Measurements from ENCODE around the gene SLC9A9. TPM values are rescaled to one million over a fixed set of nuclear protein-coding genes. Genes with fewer than 3 reads are reported as not detected.

The SLC9A9 gene
- total RNA-seq, 1 experiment from 2014 or later = 0.20 TPM

GRCh38 chr3:143410259-143410658 lies 438.0 kb downstream of the SLC9A9 start:
- H3K4me3 ChIP-seq = no peak overlapping the region
- H3K27me3 ChIP-seq = no peaks in the 10 kb centered on the region
- no peaks in the 10 kb centered on the region for H3K9me3 ChIP-seq
- DNase-seq = no peak
- H3K36me3 ChIP-seq = no peaks in the 10 kb centered on the region

- DNase-seq = no peak
- H3K9me3 ChIP-seq = no peaks in the 10 kb centered on the region
- no peak overlapping the region for H3K4me3 ChIP-seq
- no peaks in the 10 kb centered on the region for H3K27me3 ChIP-seq
- no peaks in the 10 kb centered on the region for H3K36me3 ChIP-seq
Measured at GRCh38 chr3:143408771-143409170, 439.5 kb downstream of the SLC9A9 start.

GRCh38 chr3:143402602-143403001 lies 445.7 kb downstream of the SLC9A9 start:
- Histone ChIP-seq H3K36me3 (no peaks in the 10 kb centered on the region), H3K27me3 (no peaks in the 10 kb centered on the region), H3K4me3 (no peak overlapping the region), H3K9me3 (0 out of 2 replicates have a peak, but pooled peaks cover 2% of the 10 kb centered on the region)
- DNase-seq = no peak

GRCh38 chr3:143396790-143397189 lies 451.5 kb downstream of the SLC9A9 start:
- H3K36me3 ChIP-seq = no peaks in the 10 kb centered on the region
- H3K4me3 ChIP-seq = no peak overlapping the region
- DNase-seq = no peak
- peaks cover 9% of the 10 kb centered on the region for H3K9me3 ChIP-seq
- H3K27me3 ChIP-seq = no peaks in the 10 kb centered on the region

GRCh38 chr3:143389388-143389787 lies 458.9 kb downstream of the SLC9A9 start:
- H3K4me3 ChIP-seq = no peak overlapping the region
- 0 out of 2 replicates have a peak, but pooled peaks cover 5% of the 10 kb centered on the region for H3K27me3 ChIP-seq
- DNase-seq = no peak
- no peaks in the 10 kb centered on the region for H3K36me3 ChIP-seq
- peaks cover 8% of the 10 kb centered on the region for H3K9me3 ChIP-seq

GRCh38 chr3:143387425-143387824 lies 460.8 kb downstream of the SLC9A9 start:
- Histone ChIP-seq H3K27me3 (0 out of 2 replicates have a peak, but pooled peaks cover 5% of the 10 kb centered on the region), H3K9me3 (peaks cover 5% of the 10 kb centered on the region), H3K4me3 (no peak overlapping the region), H3K36me3 (no peaks in the 10 kb centered on the region)
- no peak for DNase-seq

GRCh38 chr3:143384076-143384475 lies 464.2 kb downstream of the SLC9A9 start:
- H3K9me3 ChIP-seq = peaks cover 4% of the 10 kb centered on the region; the same call in 1 of the 2 replicates
- DNase-seq = no peak
- no peak overlapping the region for H3K4me3 ChIP-seq
- H3K36me3 ChIP-seq = no peaks in the 10 kb centered on the region
- 0 out of 2 replicates have a peak, but pooled peaks cover 5% of the 10 kb centered on the region for H3K27me3 ChIP-seq

- Histone ChIP-seq H3K4me3 (no peak overlapping the region), H3K36me3 (no peaks in the 10 kb centered on the region), H3K27me3 (0 out of 2 replicates have a peak, but pooled peaks cover 5% of the 10 kb centered on the region), H3K9me3 (peaks cover 4% of the 10 kb centered on the region; the same call in 1 of the 2 replicates)
- no peak for DNase-seq
Measured at GRCh38 chr3:143383421-143383820, 464.8 kb downstream of the SLC9A9 start.

- Histone ChIP-seq H3K36me3 (no peaks in the 10 kb centered on the region), H3K4me3 (no peak overlapping the region), H3K27me3 (0 out of 2 replicates have a peak, but pooled peaks cover 5% of the 10 kb centered on the region), H3K9me3 (peaks cover 4% of the 10 kb centered on the region; the same call in 1 of the 2 replicates)
- no peak for DNase-seq
Measured at GRCh38 chr3:143382816-143383215, 465.5 kb downstream of the SLC9A9 start.

GRCh38 chr3:143380449-143380848 lies 467.8 kb downstream of the SLC9A9 start:
- no peak for DNase-seq
- Histone ChIP-seq H3K36me3 (no peaks in the 10 kb centered on the region), H3K9me3 (peaks cover 4% of the 10 kb centered on the region; the same call in 1 of the 2 replicates), H3K27me3 (no peaks in the 10 kb centered on the region), H3K4me3 (no peak overlapping the region)

GRCh38 chr3:143375698-143376097 lies 472.6 kb downstream of the SLC9A9 start:
- no peaks in the 10 kb centered on the region; the same call in 1 of the 2 replicates for H3K9me3 ChIP-seq
- no peak overlapping the region for H3K4me3 ChIP-seq
- no peak for DNase-seq
- H3K27me3 ChIP-seq = no peaks in the 10 kb centered on the region
- H3K36me3 ChIP-seq = no peaks in the 10 kb centered on the region

GRCh38 chr3:143367171-143367570 lies 481.1 kb downstream of the SLC9A9 start:
- no peaks in the 10 kb centered on the region for H3K36me3 ChIP-seq
- no peak for DNase-seq
- no peaks in the 10 kb centered on the region for H3K27me3 ChIP-seq
- H3K9me3 ChIP-seq = no peaks in the 10 kb centered on the region; the same call in 1 of the 2 replicates
- H3K4me3 ChIP-seq = no peak overlapping the region

- H3K27me3 ChIP-seq = no peaks in the 10 kb centered on the region
- H3K9me3 ChIP-seq = no peaks in the 10 kb centered on the region; the same call in 1 of the 2 replicates
- no peak overlapping the region for H3K4me3 ChIP-seq
- H3K36me3 ChIP-seq = no peaks in the 10 kb centered on the region
- DNase-seq = no peak
Measured at GRCh38 chr3:143366672-143367071, 481.6 kb downstream of the SLC9A9 start.

- Histone ChIP-seq H3K27me3 (no peaks in the 10 kb centered on the region), H3K36me3 (no peaks in the 10 kb centered on the region), H3K4me3 (no peak overlapping the region), H3K9me3 (no peaks in the 10 kb centered on the region)
- no peak for DNase-seq
Measured at GRCh38 chr3:143363949-143364348, 484.3 kb downstream of the SLC9A9 start.

- Histone ChIP-seq H3K4me3 (no peak overlapping the region), H3K9me3 (no peaks in the 10 kb centered on the region), H3K36me3 (no peaks in the 10 kb centered on the region), H3K27me3 (no peaks in the 10 kb centered on the region)
- no peak for DNase-seq
Measured at GRCh38 chr3:143363276-143363675, 485.0 kb downstream of the SLC9A9 start.

GRCh38 chr3:143362115-143362991 lies 485.9 kb downstream of the SLC9A9 start:
- no peak overlapping the region for H3K4me3 ChIP-seq
- no peaks in the 10 kb centered on the region for H3K9me3 ChIP-seq
- H3K27me3 ChIP-seq = no peaks in the 10 kb centered on the region
- no peaks in the 10 kb centered on the region for H3K36me3 ChIP-seq
- no peak for DNase-seq

GRCh38 chr3:143361589-143361988 lies 486.7 kb downstream of the SLC9A9 start:
- no peaks in the 10 kb centered on the region for H3K9me3 ChIP-seq
- no peak overlapping the region for H3K4me3 ChIP-seq
- H3K27me3 ChIP-seq = no peaks in the 10 kb centered on the region
- H3K36me3 ChIP-seq = no peaks in the 10 kb centered on the region
- no peak for DNase-seq

- DNase-seq = no peak
- Histone ChIP-seq H3K4me3 (no peak overlapping the region), H3K27me3 (no peaks in the 10 kb centered on the region), H3K36me3 (no peaks in the 10 kb centered on the region), H3K9me3 (no peaks in the 10 kb centered on the region)
Measured at GRCh38 chr3:143360244-143360643, 488.0 kb downstream of the SLC9A9 start.

All from MG63 (cell line).